ENCODE measurements around the gene PCED1B. TPM values are rescaled to one million over a fixed set of nuclear protein-coding genes. Genes with fewer than 3 reads are reported as not detected.

PCED1B gene
- total and polyA plus RNA-seq, 2 experiments from 2014 or later, result 5.1 to 6.6 TPM

GRCh38 chr12:47205532-47206449 is 126.4 kb downstream of the PCED1B start:
- no peaks in the 10 kb centered on the region for H3K9me2 ChIP-seq (ENCODE audit: insufficient read depth)
- H3K9me3 Mint-ChIP-seq, result no peaks in the 10 kb centered on the region; the same call in 2 of the 3 replicates
- peaks cover 30% of the 10 kb centered on the region for H3K4me1 Mint-ChIP-seq
- no peak for TF ChIP-seq ZNF462 (CRISPR knock-in tag; IDR thresholded peaks at IDR 0.05)
- TF ChIP-seq EZH2 (IDR thresholded peaks at IDR 0.05; ENCODE audit: low read depth, unreplicated experiment), result no peak
- no peak for TF ChIP-seq ZNF114 (CRISPR knock-in tag; IDR thresholded peaks at IDR 0.05)
- no peak for TF ChIP-seq EZH2phosphoT487 (IDR thresholded peaks at IDR 0.05; ENCODE audit: unreplicated experiment)
- no peak for TF ChIP-seq POLR2AphosphoS5 (IDR thresholded peaks at IDR 0.05; ENCODE audit: low read depth)
- no peak for TF ChIP-seq REST (IDR thresholded peaks at IDR 0.05; ENCODE audit: unreplicated experiment)
- TF ChIP-seq CREB1 (CRISPR knock-in tag; IDR thresholded peaks at IDR 0.05; ENCODE audit: low read depth), result no peak
- no peak for TF ChIP-seq STAT1 (IDR thresholded peaks at IDR 0.05; ENCODE audit: unreplicated experiment)
- H3K4me2 ChIP-seq, result no peak overlapping the region
- H3F3A ChIP-seq (replicated peaks; ENCODE audit: low read depth), result no peaks in the 10 kb centered on the region
- no peak for DNase-seq (ENCODE audit: low spot score)
- peak overlapping the region; percentile 79 for H2AFZ ChIP-seq
- no peak overlapping the region for H3K4me3 Mint-ChIP-seq
- no peak overlapping the region for H3K4me3 ChIP-seq
- H3K4me1 ChIP-seq (ENCODE audit: insufficient read depth), result peaks cover 13% of the 10 kb centered on the region
- ATAC-seq, result no peak
- no peaks in the 10 kb centered on the region for H3K36me3 ChIP-seq (ENCODE audit: insufficient read depth)
- no peaks in the 10 kb centered on the region for H3K36me3 Mint-ChIP-seq (ENCODE audit: low read depth)
- no peak overlapping the region for H3K27ac Mint-ChIP-seq
- no peaks in the 10 kb centered on the region for H3K79me2 ChIP-seq (replicated peaks; ENCODE audit: insufficient read depth)
- H3K27me3 Mint-ChIP-seq (ENCODE audit: insufficient read depth, low read depth, poor library complexity), result no peaks in the 10 kb centered on the region
- H3K27ac ChIP-seq (ENCODE audit: low read depth), result no peak overlapping the region
- no peaks in the 10 kb centered on the region for H4K20me1 ChIP-seq (replicated peaks; ENCODE audit: insufficient read depth)
- no peaks in the 10 kb centered on the region for H3K27me3 ChIP-seq (ENCODE audit: insufficient read depth)

Measured in GM23338 (cell line).